HG02870 (cell line): ENCODE measurements around the gene RPS6KA2.
A peak's percentile ranks its signal among the peaks of the same experiment; 100 is the strongest.
"Not testable (repeated sequence)": the region's sequence is repeated elsewhere in the genome, so short reads cannot be mapped to it uniquely, and the experiment has no call there.

Experiments used
- ATAC-seq: cut with Tn5 transposase; IDR thresholded peaks from one replicate; pipeline ENCODE4 v1.9.1; 2021; ENCODE audit warnings: mild to moderate bottlenecking, moderate library complexity; ENCODE audit not compliant: unreplicated experiment

RPS6KA2 gene

DNA sequence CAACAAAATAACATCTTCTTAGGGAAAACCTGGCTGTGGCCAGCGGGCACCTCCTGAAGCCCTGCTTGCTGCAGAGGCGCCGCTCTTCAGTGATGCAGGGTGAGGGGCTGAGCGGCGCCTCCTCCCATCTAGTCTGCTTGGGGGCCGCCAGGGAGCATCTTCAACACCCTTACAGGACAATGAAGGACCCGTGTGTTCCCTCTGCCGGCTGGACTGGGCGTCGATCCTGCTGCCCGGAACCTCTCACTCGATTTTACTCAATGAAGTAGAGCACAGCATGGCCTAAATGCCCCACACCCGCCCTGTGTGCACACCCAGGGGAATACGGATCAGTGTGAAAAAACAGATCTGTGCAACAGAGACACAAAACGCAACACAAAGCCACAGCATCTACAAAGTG, 215.8 kb downstream of the RPS6KA2 start:
- ATAC-seq: no peak

DNA sequence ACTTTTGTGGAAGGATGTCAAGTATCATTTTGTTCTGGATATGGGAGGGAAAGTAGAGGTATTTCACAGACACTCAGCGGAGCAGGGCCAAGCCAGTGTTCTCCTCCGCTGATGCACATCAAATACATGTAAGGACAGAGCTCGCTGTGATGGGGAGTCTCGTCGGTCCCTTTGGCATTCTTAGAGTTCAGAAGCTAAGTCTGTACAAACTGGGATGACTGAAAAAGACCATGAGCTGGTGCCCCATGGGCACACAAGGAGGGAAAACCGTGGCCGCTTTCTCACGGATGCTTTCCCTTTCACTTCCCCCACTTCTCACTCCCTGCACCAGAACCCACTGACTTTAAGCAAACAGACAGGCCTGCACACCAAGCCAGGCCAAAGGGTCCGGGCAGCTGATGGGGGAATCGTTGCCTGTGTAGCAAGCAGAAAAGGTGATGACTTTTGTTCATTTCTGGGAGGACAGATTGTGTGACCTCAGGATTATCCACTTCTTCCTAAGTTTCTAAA, 216.6 kb downstream of the RPS6KA2 start:
- ATAC-seq: no peak

DNA sequence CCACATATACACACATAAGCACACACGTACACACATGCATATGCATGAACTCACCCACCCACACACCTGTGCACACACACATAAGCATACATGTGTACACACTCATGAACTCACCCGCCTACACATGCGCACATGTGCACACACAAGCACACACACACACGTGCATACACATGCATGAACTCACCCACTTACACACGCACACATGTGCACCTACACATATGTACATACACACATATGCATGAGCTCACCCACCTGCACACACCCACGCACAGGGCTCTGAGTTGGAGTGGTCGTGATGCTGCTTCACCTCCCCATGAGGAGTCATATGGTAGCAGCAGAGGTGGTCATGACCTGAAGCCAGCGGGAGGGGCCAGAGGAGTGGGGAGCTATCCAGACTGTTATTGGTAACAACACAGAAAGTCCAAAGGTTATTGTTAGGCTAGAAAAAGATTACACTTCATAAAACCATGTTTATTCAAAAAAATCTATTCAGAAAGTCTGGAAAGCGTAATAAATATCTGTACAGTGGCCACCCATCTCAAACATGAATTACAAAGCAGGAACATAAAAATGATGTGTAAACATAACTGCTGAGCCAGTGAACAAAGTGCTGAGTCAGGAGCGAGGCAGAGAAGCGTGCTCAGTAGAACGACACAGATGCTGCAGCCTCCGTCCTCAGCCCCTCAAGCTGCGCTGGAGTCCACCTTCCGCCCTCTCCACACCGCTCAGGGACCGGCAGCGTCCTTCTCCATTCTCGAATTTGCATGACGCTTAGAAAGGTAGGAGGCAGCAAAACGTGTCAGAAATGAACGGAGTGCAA, 217.9 kb downstream of the RPS6KA2 start:
- ATAC-seq: no peak

DNA sequence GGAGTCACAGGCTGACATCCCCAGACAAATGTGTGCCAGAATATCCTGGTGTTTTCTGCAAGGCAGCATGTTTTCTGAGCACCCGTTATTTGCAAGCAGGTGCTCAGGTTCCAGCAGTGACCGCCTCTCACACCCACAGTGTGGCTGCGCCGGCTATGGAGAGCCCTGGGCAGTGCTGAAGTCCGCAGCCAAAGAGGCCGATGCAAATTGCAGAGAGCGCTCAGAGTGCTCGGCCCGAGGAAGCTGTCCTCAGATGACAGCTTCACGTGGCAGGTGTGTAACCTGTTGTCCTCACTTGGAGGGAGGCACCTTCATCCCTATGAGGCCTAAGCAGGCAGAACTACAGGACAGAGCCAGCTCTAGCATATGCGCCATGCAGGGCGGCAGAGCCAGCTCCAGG, 220.9 kb downstream of the RPS6KA2 start:
- no peak for ATAC-seq

DNA sequence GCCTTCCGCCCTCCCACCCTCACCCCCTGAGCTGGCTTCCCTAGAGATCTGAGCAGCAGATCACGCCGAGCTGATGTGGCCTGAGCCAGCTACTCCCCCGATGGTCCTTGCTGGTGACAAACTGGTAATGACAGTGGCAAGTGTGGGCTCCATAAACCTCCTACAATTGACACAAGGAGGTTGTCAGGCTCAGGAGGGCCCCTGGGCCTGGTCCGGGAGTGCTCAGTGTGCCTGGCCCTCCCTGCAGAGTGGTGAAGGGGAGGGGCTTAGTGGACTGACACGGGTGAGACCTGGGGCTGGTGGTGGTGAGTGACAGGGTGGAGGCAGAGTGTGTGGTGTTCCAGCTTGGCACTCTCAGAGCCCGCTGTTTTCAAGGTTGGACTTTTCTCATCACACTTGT, 221.7 kb downstream of the RPS6KA2 start:
- ATAC-seq: no peak

- ATAC-seq: no peak
Observed at GRCh38 chr6:166402582-166403277, 224.3 kb downstream of the RPS6KA2 start.

GRCh38 chr6:166400649-166401250, 226.3 kb downstream of the RPS6KA2 start:
- peak; percentile 89 for ATAC-seq

DNA sequence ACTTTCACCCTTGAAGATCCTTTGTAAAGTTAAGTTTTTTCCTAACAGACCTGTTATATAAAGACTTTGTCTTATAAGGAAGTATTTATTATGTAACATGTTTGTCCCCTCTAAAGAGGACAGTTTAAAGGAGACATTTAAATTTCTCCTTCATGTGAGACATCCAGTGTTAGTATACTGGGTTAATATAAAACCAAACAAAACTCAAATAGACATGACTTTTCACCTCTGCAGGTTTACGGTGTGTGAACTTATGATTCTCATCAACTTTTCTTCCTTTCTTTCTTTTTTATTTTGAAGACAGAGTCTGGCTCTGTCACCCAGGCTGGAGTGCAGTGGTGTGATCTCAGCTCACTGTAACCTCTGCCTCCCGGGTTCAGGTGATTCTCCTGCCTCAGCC, 226.9 kb downstream of the RPS6KA2 start:
- ATAC-seq: no peak

DNA sequence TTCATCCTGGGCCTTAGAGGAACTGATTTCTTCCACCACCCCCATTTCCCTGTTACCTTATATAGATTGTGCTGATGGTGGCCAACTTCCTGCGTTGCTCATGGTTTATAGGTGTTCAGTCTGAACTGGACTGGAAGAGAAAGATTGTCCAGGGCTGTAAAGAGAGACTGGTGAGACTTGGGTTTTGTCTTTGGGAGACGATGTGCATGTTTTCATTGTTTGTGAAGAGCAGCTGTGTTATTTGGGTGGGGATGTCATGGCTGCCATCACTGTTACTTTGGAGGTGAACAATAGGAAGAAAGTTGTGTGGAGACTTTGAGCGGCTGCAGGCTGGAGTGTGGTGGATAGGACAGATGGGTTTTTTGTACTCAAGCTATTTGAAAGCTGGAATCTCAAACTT, 228.7 kb downstream of the RPS6KA2 start:
- ATAC-seq: no peak

- ATAC-seq: no peak
Observed at GRCh38 chr6:166397849-166398248, 229.2 kb downstream of the RPS6KA2 start.

GRCh38 chr6:166395778-166396177, 231.3 kb downstream of the RPS6KA2 start:
- no peak for ATAC-seq

DNA sequence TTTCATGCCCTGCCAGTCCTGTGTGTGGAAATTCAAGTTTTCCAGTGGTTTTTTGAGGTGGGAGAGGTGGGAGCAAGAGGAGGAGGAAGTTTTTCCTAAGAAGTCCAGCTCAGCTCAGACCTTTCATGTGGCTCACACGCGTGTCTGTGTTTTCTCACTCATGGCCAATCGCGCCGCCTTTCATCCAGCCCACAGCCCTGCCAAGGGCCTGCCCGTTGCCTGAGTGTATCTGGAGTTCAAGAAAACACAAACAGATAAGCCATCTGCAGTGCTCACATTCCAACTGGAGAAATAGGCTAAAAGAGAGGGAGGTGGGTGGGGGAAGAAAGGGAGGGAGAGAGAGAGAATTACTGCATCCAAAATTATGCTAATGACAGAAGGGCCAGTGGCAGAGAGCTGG, 231.7 kb downstream of the RPS6KA2 start:
- no peak for ATAC-seq

- no peak for ATAC-seq
Observed at GRCh38 chr6:166394036-166394892, 232.8 kb downstream of the RPS6KA2 start.

DNA sequence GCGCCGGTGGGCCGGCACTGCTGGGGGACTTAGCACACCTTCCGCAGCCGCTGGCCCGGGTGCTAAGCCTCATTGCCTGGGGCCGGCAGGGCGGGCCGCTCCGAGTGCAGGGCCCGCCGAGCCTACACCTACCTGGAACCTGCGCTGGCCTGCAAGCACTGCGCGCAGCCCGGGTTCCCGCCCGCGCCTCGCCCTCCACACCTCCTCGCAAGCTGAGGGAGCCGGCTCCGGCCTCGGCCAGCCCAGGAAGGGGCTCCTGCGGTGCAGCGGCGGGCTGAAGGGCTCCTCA, 233.6 kb downstream of the RPS6KA2 start:
- ATAC-seq: no peak

GRCh38 chr6:166392755-166393534, 234.1 kb downstream of the RPS6KA2 start:
- not testable (repeated sequence) for ATAC-seq

DNA sequence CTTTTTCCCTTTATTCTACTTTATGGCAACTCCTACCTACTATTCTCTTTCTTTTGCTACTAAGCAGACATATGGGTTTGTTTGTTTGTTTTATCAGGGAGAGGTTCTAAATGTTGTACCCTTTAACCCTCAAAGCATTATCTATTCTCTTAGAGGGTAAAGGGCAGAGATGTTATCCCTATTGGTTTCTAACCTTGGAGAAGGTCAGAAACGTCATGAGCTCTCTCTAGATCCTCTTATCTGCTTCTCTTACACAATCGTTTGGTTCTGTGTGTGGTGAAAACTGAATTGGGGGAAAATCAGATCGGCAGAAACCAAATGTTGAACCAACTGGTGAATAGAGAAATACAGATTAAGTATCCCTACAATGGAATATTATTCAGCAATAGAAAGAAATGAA, 237.9 kb downstream of the RPS6KA2 start:
- ATAC-seq: no peak

DNA sequence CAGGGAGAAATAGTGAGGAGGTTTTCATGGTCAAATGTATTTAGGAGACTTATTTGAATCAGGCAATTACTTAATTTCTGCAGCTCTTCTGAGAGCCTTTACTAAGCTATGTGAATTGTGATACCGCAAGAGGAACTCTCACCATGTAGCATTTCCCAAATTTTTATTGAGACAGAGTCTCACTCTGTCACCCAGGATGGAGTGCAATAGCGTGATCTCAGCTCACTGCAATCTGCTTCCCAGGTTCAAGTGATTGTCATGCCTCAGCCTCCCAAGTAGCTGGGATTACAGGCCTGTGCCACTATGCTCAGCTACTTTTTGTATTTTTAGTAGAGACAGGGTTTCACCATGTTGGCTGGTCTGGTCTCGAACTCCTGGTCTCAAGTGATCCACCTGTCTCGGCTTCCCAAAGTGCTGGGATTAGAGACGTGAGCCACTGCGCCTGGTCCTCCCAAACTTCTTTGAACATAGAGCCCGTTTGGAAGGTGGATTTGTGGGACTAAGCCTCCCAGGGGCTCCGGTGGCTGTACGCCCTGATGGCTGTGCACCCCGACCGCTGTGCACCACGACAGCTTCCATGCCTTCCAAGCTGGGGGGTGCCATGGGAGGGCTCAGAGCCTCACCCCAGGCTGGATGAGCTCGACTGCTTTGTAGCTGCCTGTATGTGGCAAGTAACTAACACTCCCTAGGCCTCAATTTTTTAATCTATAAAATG, 238.6 kb downstream of the RPS6KA2 start:
- ATAC-seq: no peak

DNA sequence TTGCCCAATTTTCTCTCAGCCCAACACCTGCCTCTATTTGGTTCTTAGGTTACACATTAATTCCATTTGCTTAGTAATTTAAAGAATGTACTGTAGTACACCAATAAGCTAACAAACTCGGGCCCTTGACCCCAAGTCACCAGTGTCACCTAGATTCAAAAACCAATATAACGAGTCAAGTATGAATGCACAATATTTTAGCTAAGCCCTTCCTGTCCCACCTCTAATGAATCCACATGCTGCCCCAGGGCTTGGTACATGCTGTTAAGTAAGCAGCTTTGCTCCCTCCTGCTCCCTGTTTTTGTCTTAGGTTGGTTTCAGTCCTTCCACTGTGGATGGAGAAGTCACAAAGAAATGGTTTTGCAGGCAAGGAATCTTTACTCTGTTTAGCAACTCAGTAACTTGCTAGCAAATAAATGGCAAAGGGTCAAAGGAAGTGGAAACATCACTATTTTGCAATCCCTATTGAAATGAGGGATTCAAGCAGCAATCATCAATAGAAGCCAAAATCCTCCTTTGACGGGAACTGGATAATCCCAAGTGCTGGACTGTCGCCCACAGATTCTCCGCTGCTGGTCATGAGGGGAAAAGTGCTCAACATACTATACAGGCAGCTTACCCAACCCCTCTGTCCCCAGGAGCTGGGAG, 239.3 kb downstream of the RPS6KA2 start:
- ATAC-seq: no peak

DNA sequence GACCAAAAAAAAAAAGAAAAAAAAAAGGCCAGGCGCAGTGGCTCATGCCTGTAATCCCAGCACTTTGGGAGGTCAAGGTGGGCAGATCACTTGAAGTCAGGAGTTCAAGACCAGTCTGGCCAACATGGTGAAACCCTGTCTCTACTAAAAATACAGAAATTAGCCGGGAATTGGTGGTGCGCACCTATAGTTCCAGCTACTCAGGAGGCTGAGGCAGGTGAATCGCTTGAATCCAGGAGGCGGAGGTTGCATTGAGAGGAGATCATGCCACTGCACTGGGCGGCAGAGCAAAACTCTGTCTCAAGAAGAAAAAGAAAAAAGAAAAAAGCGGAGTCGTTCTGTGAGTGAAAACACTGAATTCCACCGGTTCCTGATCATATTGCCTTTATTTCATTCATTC, 240.0 kb downstream of the RPS6KA2 start:
- ATAC-seq: not testable (repeated sequence)
